Bladder microvascular endothelial cell (primary cell): ENCODE data around the gene ZNF621. TPM values are rescaled to one million over a fixed set of nuclear protein-coding genes. Genes with fewer than 3 reads are reported as not detected.

Experiments used
- total RNA-seq: library from RNA; depleted of rRNA; stranded (reverse); fragments of >200 nt; gene quantifications from 2 replicates; pipeline ENCODE4 v1.2.3, GENCODE V29; 2014

ZNF621 gene
- 5.8 and 13.5 TPM in 2 replicates for total RNA-seq

GRCh38 chr3:40524568-40525285 lies at the start of gene ZNF621:
Gene ZNF621, plus strand, starts transcription at chr3:40524960. Its CDS starts 881 bp downstream, at chr3:40525841.

GRCh38 chr3:40476478-40477470 lies 48.0 kb upstream of the ZNF621 start, which contains the start of gene ZNF619:
Gene ZNF619, plus strand, starts transcription at chr3:40477122. Its CDS starts 858 bp downstream, at chr3:40477980.

GRCh38 chr3:40505599-40506462 lies 18.9 kb upstream of the ZNF621 start, which contains the start of gene ZNF620:
Gene ZNF620, plus strand, starts transcription at chr3:40506039. Its CDS starts 314 bp downstream, at chr3:40506353.

Other genes starting within 250 kb of the ZNF621 start
- gene EIF1B, start 215.3 kb upstream of the ZNF621 start, total RNA-seq: 12.8 and 15.8 TPM in 2 replicates
- gene ENTPD3, start 137.8 kb upstream of the ZNF621 start, total RNA-seq: not detected in 2 replicates
- 393 and 462 TPM in 2 replicates for gene RPL14, start 67.6 kb upstream of the ZNF621 start, total RNA-seq
- gene ZNF619, start 47.8 kb upstream of the ZNF621 start, total RNA-seq: 4.4 and 8.1 TPM in 2 replicates
- gene ZNF620, start 18.9 kb upstream of the ZNF621 start, total RNA-seq: 2.8 and 7.2 TPM in 2 replicates